Neural cell (in vitro differentiated cells): ENCODE data around the gene DEPDC1. TPM values are rescaled to one million over a fixed set of nuclear protein-coding genes. Genes with fewer than 3 reads are reported as not detected.

Source experiments
- H2AFZ ChIP-seq: fragments of 200-600, 300-800 bp; sonication (generic), shearing (Covaris generic); 2 replicates; pipeline ENCODE4 v1.6.0; 2014; ENCODE audit warnings: low read depth, mild to moderate bottlenecking, antibody characterized with exemption, low read length, moderate library complexity
- H3F3A ChIP-seq: fragments of 200-600 bp; shearing (Covaris generic); 2 replicates; pipeline ENCODE4 v1.6.1; 2016; ENCODE audit warnings: mild to moderate bottlenecking, moderate library complexity, mixed read lengths, antibody characterized with exemption, low read length; ENCODE audit not compliant: insufficient read depth, poor library complexity, severe bottlenecking
- H3K27ac ChIP-seq: fragments of 200-600, 300-800 bp; sonication (generic), shearing (Covaris generic); 2 replicates; pipeline ENCODE4 v1.5.1; 2014; ENCODE audit warnings: mild to moderate bottlenecking, low read length, moderate library complexity
- H3K27me3 ChIP-seq: fragments of 300-800, 200-600 bp; sonication (generic), shearing (Covaris generic); 2 replicates; pipeline ENCODE4 v1.6.0; 2014; ENCODE audit warnings: mild to moderate bottlenecking, low read depth, low read length, moderate library complexity; ENCODE audit not compliant: insufficient read depth
- H3K36me3 ChIP-seq: fragments of 300-800, 200-600 bp; sonication (generic), shearing (Covaris generic); 2 replicates; pipeline ENCODE4 v1.5.1; 2014; ENCODE audit warnings: mild to moderate bottlenecking, antibody characterized with exemption, low read length, moderate library complexity; ENCODE audit not compliant: insufficient read depth
- H3K4me2 ChIP-seq: fragments of 300-800, 200-600 bp; sonication (generic), shearing (Covaris generic); 2 replicates; pipeline ENCODE4 v1.6.0; 2014; ENCODE audit warnings: mild to moderate bottlenecking, low read length
- H3K4me3 ChIP-seq: fragments of 300-800, 200-600 bp; sonication (generic), shearing (Covaris generic); 2 replicates; pipeline ENCODE4 v1.5.1; 2014; ENCODE audit warnings: mild to moderate bottlenecking, low read length, moderate library complexity
- H3K79me2 ChIP-seq: fragments of 200-600 bp; shearing (Covaris generic); replicated peaks from 2 replicates; pipeline ENCODE4 v1.6.0; 2014; ENCODE audit warnings: mild to moderate bottlenecking, low read length, moderate library complexity; ENCODE audit not compliant: insufficient read depth
- H3K9ac ChIP-seq: fragments of 300-800, 200-600 bp; sonication (generic), shearing (Covaris generic); 2 replicates; pipeline ENCODE4 v1.6.1; 2016; ENCODE audit warnings: mild to moderate bottlenecking, low read length, mixed read lengths
- H3K9me2 ChIP-seq: fragments of 200-600 bp; shearing (Covaris generic); 2 replicates; pipeline ENCODE4 v1.6.1; 2016; ENCODE audit warnings: mild to moderate bottlenecking, low read length, mixed read lengths; ENCODE audit not compliant: insufficient read depth
- H3K9me3 ChIP-seq: fragments of 200-600, 300-800 bp; sonication (generic), shearing (Covaris generic); 2 replicates; pipeline ENCODE4 v1.6.1; 2016; ENCODE audit warnings: mild to moderate bottlenecking, mixed run types, low read length, moderate library complexity, mixed read lengths
- H4K20me1 ChIP-seq: fragments of 200-600 bp; shearing (Covaris generic); 2 replicates; pipeline ENCODE4 v1.6.1; 2016; ENCODE audit warnings: mild to moderate bottlenecking, mixed run types; ENCODE audit not compliant: insufficient read depth
- EP300 ChIP-seq: fragments of 450-650 bp; conservative IDR thresholded peaks from 2 replicates; pipeline ENCODE4 v1.6.1; 2014; ENCODE audit warnings: antibody characterized with exemption, mild to moderate bottlenecking, moderate library complexity; ENCODE audit not compliant: poor library complexity, severe bottlenecking
- EZH2 ChIP-seq: fragments of 200-600, 300-800 bp; shearing (Covaris generic), sonication (generic); IDR thresholded peaks from 2 replicates; pipeline ENCODE4 v1.6.1; 2014; ENCODE audit warnings: antibody characterized with exemption, low read length, borderline replicate concordance, mild to moderate bottlenecking; ENCODE audit not compliant: insufficient read depth, poor library complexity, severe bottlenecking
- MXI1 ChIP-seq: fragments of 450-650 bp; conservative IDR thresholded peaks from 2 replicates; pipeline ENCODE4 v1.6.1; 2014; ENCODE audit warnings: antibody characterized with exemption, mild to moderate bottlenecking; ENCODE audit not compliant: poor library complexity, severe bottlenecking
- POLR2AphosphoS5 ChIP-seq: IDR thresholded peaks from 2 replicates; pipeline ENCODE4 v1.6.1; 2012
- RAD21 ChIP-seq: fragments of 450-650 bp; conservative IDR thresholded peaks from 2 replicates; pipeline ENCODE4 v1.6.1; 2014; ENCODE audit warnings: antibody characterized with exemption, mild to moderate bottlenecking, moderate library complexity
- REST ChIP-seq: IDR thresholded peaks from 2 replicates; pipeline ENCODE4 v1.6.1; 2012; ENCODE audit warnings: borderline replicate concordance
- SMC3 ChIP-seq: fragments of 450-650 bp; conservative IDR thresholded peaks from 2 replicates; pipeline ENCODE4 v1.6.1; 2014; ENCODE audit warnings: antibody characterized with exemption, mild to moderate bottlenecking, moderate library complexity; ENCODE audit not compliant: poor library complexity
- TAF1 ChIP-seq: IDR thresholded peaks from 2 replicates; pipeline ENCODE4 v1.6.1; 2012; ENCODE audit warnings: low read depth
- polyA plus RNA-seq: library from polyadenylated mRNA; depleted of rRNA; stranded (reverse); fragments of >200 nt; gene quantifications from 2 replicates; pipeline ENCODE4 v1.2.3, GENCODE V29; 2014
- TF ChIP-seq, protein P1 (sequence below): fragments of 450-650 bp; IDR thresholded peaks from 2 replicates; pipeline ENCODE4 v1.5.1; 2014; ENCODE audit warnings: antibody characterized with exemption, mild to moderate bottlenecking, moderate library complexity; ENCODE audit not compliant: poor library complexity, severe bottlenecking

Gene DEPDC1
- polyA plus RNA-seq, 1 donor from 2014 or later = 0.84 TPM

DNA sequence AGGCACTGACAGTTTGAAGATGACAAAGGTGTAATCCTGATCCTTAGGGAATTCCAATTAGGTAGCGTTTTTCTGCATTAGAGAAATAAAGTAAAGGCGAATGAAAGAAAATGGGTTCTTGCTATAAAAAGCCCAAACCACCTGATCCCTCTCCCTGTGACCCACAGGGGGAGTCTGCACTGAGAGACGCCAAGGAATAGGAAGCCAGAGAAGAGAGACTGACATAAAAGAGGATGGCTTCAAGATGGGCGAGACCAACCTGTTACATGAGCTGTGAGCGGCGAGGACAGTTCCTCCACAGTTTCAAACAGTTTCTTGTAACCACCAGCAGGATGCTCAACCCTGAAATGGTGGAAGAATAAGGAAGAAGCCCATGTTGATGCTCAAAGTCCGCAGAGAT lies 48.5 kb downstream of the DEPDC1 start:
- no peaks in the 10 kb centered on the region for H3K27me3 ChIP-seq
- no peaks in the 10 kb centered on the region for H4K20me1 ChIP-seq
- H3K9me2 ChIP-seq = no peaks in the 10 kb centered on the region
- H3K9ac ChIP-seq = no peak overlapping the region
- H2AFZ ChIP-seq = no peak overlapping the region
- no peaks in the 10 kb centered on the region for H3K36me3 ChIP-seq
- H3K4me3 ChIP-seq = no peak overlapping the region
- H3K4me2 ChIP-seq = no peak overlapping the region
- H3F3A ChIP-seq = no peaks in the 10 kb centered on the region
- TF ChIP-seq, protein P1, sequence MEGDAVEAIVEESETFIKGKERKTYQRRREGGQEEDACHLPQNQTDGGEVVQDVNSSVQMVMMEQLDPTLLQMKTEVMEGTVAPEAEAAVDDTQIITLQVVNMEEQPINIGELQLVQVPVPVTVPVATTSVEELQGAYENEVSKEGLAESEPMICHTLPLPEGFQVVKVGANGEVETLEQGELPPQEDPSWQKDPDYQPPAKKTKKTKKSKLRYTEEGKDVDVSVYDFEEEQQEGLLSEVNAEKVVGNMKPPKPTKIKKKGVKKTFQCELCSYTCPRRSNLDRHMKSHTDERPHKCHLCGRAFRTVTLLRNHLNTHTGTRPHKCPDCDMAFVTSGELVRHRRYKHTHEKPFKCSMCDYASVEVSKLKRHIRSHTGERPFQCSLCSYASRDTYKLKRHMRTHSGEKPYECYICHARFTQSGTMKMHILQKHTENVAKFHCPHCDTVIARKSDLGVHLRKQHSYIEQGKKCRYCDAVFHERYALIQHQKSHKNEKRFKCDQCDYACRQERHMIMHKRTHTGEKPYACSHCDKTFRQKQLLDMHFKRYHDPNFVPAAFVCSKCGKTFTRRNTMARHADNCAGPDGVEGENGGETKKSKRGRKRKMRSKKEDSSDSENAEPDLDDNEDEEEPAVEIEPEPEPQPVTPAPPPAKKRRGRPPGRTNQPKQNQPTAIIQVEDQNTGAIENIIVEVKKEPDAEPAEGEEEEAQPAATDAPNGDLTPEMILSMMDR = no peak
- TF ChIP-seq EP300 (no peak), SMC3 (no peak), REST (no peak), EZH2 (no peak), TAF1 (no peak), POLR2AphosphoS5 (no peak), MXI1 (no peak), RAD21 (no peak)
- no peaks in the 10 kb centered on the region for H3K79me2 ChIP-seq
- no peak overlapping the region for H3K27ac ChIP-seq
- H3K9me3 ChIP-seq = no peaks in the 10 kb centered on the region

DNA sequence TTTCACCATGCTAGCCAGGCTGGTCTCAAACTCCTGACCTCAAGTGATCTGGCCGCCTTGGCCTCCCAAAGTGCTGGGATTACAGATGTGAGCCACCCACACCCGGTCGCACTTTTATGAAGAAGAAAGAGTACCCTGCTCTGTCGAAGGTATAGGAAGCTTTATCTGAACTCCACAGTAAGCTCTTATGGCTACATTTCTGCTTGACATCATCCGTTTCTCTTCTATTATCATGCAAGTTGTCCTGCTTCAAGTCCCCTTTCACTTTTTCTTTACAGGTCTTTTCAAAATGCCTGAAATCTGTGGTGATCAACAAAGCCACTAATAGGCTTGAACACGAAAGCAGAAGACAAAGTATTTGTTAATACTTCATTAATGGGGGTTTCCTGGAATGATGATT lies 51.2 kb downstream of the DEPDC1 start:
- Histone ChIP-seq H3K27me3 (no peaks in the 10 kb centered on the region), H3F3A (no peaks in the 10 kb centered on the region), H3K27ac (no peak overlapping the region), H3K4me3 (no peak overlapping the region), H3K9me2 (no peaks in the 10 kb centered on the region), H2AFZ (no peak overlapping the region), H3K36me3 (no peaks in the 10 kb centered on the region), H3K9ac (no peak overlapping the region), H3K79me2 (no peaks in the 10 kb centered on the region), H4K20me1 (no peaks in the 10 kb centered on the region), H3K9me3 (no peaks in the 10 kb centered on the region), H3K4me2 (no peak overlapping the region)
- no peak for TF ChIP-seq MXI1
- TF ChIP-seq, protein P1 = no peak
- no peak for TF ChIP-seq REST
- no peak for TF ChIP-seq POLR2AphosphoS5
- TF ChIP-seq EZH2 = no peak
- no peak for TF ChIP-seq EP300
- no peak for TF ChIP-seq RAD21
- no peak for TF ChIP-seq SMC3
- no peak for TF ChIP-seq TAF1
